A549 (cell line): ENCODE measurements around the gene KRT3.

Experiments used
- BCL3 ChIP-seq: fragments of >200 bp; sonication (Bioruptor Twin); formaldehyde crosslinking; IDR thresholded peaks from 3 replicates; pipeline ENCODE4 v1.6.1; 2016
- BHLHE40 ChIP-seq: IDR thresholded peaks from 2 replicates; pipeline ENCODE4 v1.6.1; 2012; ENCODE audit warnings: low read depth, low read length, inconsistent platforms
- CHD2 ChIP-seq: fragments of 150-350 bp; IDR thresholded peaks from 2 replicates; pipeline ENCODE4 v1.6.1; 2014; ENCODE audit warnings: low read length; ENCODE audit not compliant: partially characterized antibody
- CTCF ChIP-seq: fragments of >200 bp; sonication (Bioruptor Twin); formaldehyde crosslinking; IDR thresholded peaks from 3 replicates; pipeline ENCODE4 v1.5.1; 2016
- E2F6 ChIP-seq: IDR thresholded peaks from 2 replicates; pipeline ENCODE4 v1.6.1; 2012; ENCODE audit warnings: low read depth, borderline replicate concordance
- EHMT2 ChIP-seq: fragments of 200-600 bp; sonication (generic); IDR thresholded peaks from 2 replicates; pipeline ENCODE4 v1.6.1; 2016; ENCODE audit warnings: antibody characterized with exemption, low read depth, mild to moderate bottlenecking, moderate library complexity
- ESRRA ChIP-seq: fragments of 150-350 bp; IDR thresholded peaks from 2 replicates; pipeline ENCODE4 v1.6.1; 2014; ENCODE audit warnings: mild to moderate bottlenecking, low read length, borderline replicate concordance
- HDAC2 ChIP-seq: fragments of 200-600 bp; sonication (generic); IDR thresholded peaks from 2 replicates; pipeline ENCODE4 v1.6.1; 2016
- HOXB13 ChIP-seq: fragments of 250-450 bp; sonication (Bioruptor Pico); IDR thresholded peaks from 2 replicates; pipeline ENCODE4 v1.5.0; 2020; ENCODE audit warnings: low read depth, mild to moderate bottlenecking, moderate library complexity
- MYC ChIP-seq: IDR thresholded peaks from 2 replicates; pipeline ENCODE4 v1.6.1; 2012; ENCODE audit warnings: mild to moderate bottlenecking, inconsistent platforms, low read length, improper control_type of control experiment, borderline replicate concordance
- POLR2A ChIP-seq: IDR thresholded peaks from 2 replicates; pipeline ENCODE4 v1.6.1; 2012; ENCODE audit warnings: mild to moderate bottlenecking, low read length
- RAD21 ChIP-seq, 2 experiments: fragments of >200 bp in 1 of 2; sonication (Bioruptor Twin) in 1 of 2; formaldehyde crosslinking in 1 of 2; IDR thresholded peaks in 1 of 2; conservative IDR thresholded peaks in 1 of 2; 2 replicates in 1 of 2; 3 replicates in 1 of 2; pipeline ENCODE4 v1.6.1; 2012 to 2018; ENCODE audit warnings: inconsistent platforms in 1 of 2
- RFX5 ChIP-seq: fragments of 450-650 bp; IDR thresholded peaks from 2 replicates; pipeline ENCODE4 v1.7.1; 2014; ENCODE audit warnings: antibody characterized with exemption, mild to moderate bottlenecking, moderate library complexity
- SMC3 ChIP-seq: fragments of >200 bp; sonication (Bioruptor Twin); formaldehyde crosslinking; IDR thresholded peaks from 3 replicates; pipeline ENCODE4 v1.6.1; 2018; ENCODE audit warnings: inconsistent platforms

- TF ChIP-seq ESRRA (no peak), HDAC2 (no peak), RFX5 (no peak), CTCF (no peak), POLR2A (no peak), EHMT2 (no peak), MYC (no peak), RAD21 (conservative IDR thresholded peaks at IDR 0.05 in 1 of 2, IDR thresholded peaks at IDR 0.05 in 1 of 2) (no peak), HOXB13 (CRISPR knock-in tag) (no peak), BCL3 (no peak), CHD2 (no peak), BHLHE40 (no peak), SMC3 (no peak), E2F6 (no peak)
These were observed 40.4 kb downstream of the KRT3 start for GRCh38 chr12:52755533-52755932.
